ENCODE results near the gene KMT2C.

KMT2C gene

GRCh38 chr7:152467225-152467624 is 31.4 kb upstream of the KMT2C start:
- Histone ChIP-seq H3K9me2 (ENCODE audit: low read depth, low read length) (no peaks in the 10 kb centered on the region), H3K4me3 (ENCODE audit: low read depth, low read length, poor library complexity, severe bottlenecking) (no peak overlapping the region), H3K27me3 (ENCODE audit: insufficient read depth, low read length) (no peaks in the 10 kb centered on the region), H3K36me3 (ENCODE audit: insufficient read depth, low read length) (no peaks in the 10 kb centered on the region), H3F3A (ENCODE audit: insufficient read depth, low read length) (no peaks in the 10 kb centered on the region), H3K27ac (ENCODE audit: low read depth, low read length, poor library complexity, severe bottlenecking) (no peak overlapping the region), H3K79me2 (ENCODE audit: insufficient read depth, low read length) (no peaks in the 10 kb centered on the region), H3K4me1 (ENCODE audit: insufficient read depth, low read length, severe bottlenecking) (peaks cover 14% of the 10 kb centered on the region), H4K20me1 (ENCODE audit: insufficient read depth, low read length) (no peaks in the 10 kb centered on the region), H3K9me3 (ENCODE audit: low read length) (peaks cover 12% of the 10 kb centered on the region), H3K9ac (ENCODE audit: low read length) (no peak overlapping the region), H3K4me2 (ENCODE audit: low read length) (no peak overlapping the region), H2AFZ (ENCODE audit: low read length) (no peak overlapping the region)
- TF ChIP-seq EZH2 (IDR thresholded peaks at IDR 0.05; ENCODE audit: borderline replicate concordance, low read length) (no peak), CTCF (IDR thresholded peaks at IDR 0.05; ENCODE audit: low read length) (no peak)

- H3F3A ChIP-seq (ENCODE audit: insufficient read depth, low read length) = no peaks in the 10 kb centered on the region
- peak overlapping the region; percentile 86 for H3K4me3 ChIP-seq (ENCODE audit: low read depth, low read length, poor library complexity, severe bottlenecking)
- peaks cover 22% of the 10 kb centered on the region for H3K4me1 ChIP-seq (ENCODE audit: insufficient read depth, low read length, severe bottlenecking)
- no peaks in the 10 kb centered on the region for H3K27me3 ChIP-seq (ENCODE audit: insufficient read depth, low read length)
- no peaks in the 10 kb centered on the region for H3K79me2 ChIP-seq (ENCODE audit: insufficient read depth, low read length)
- peak overlapping the region; percentile 98 for H3K9ac ChIP-seq (ENCODE audit: low read length)
- H3K4me2 ChIP-seq (ENCODE audit: low read length) = peak overlapping the region; percentile 78
- no peaks in the 10 kb centered on the region for H4K20me1 ChIP-seq (ENCODE audit: insufficient read depth, low read length)
- no peaks in the 10 kb centered on the region for H3K36me3 ChIP-seq (ENCODE audit: insufficient read depth, low read length)
- H2AFZ ChIP-seq (ENCODE audit: low read length) = no peak overlapping the region
- TF ChIP-seq CTCF (IDR thresholded peaks at IDR 0.05; ENCODE audit: low read length) (no peak), EZH2 (IDR thresholded peaks at IDR 0.05; ENCODE audit: borderline replicate concordance, low read length) (no peak)
- 0 out of 2 replicates have a peak, but pooled peaks cover 3% of the 10 kb centered on the region for H3K9me3 ChIP-seq (ENCODE audit: low read length)
- H3K27ac ChIP-seq (ENCODE audit: low read depth, low read length, poor library complexity, severe bottlenecking) = no peak overlapping the region
- no peaks in the 10 kb centered on the region for H3K9me2 ChIP-seq (ENCODE audit: low read depth, low read length)
These were observed 29.2 kb upstream of the KMT2C start for GRCh38 chr7:152465119-152465387.

DNA sequence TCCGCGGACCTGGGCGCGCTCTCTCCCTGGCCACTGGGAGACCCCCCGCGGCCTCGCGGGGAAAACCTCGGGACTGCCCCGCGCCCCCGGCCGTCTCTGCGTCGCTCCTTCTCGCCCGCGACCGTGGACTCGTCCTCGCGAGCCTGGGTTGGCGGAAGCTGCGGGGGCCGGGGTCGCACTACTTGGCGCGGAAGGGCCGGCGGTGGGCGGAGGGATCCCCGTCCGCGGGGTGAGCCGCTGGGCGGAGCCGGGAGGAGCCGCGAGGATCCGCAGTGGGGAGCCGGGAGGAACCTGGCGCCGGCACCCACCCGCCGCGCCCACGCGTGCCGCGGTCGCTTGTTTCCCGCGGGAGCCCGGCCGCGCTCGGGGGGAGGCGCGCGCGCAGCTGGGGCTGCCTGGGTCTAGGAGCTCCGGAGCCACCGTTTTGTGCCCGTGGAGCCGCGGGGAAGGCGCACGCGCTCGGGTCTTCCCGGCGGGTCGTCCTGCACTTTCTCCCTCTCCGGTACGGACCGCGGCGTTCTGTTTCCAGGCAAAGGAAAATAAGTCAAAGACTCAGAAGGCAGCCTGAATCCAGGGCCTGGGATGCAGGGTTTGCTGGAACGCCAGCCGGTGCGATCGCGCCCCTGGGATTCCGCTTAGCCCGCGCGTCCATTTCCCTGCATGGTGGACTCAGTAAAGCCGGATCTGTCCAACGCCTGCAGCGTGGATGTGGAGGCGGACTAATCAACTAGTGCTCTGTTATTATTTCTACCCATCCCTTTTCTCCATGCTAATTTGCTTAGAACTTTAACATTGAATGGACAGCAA is 28.7 kb upstream of the KMT2C start:
- TF ChIP-seq EZH2 (IDR thresholded peaks at IDR 0.05; ENCODE audit: borderline replicate concordance, low read length) (no peak), CTCF (IDR thresholded peaks at IDR 0.05; ENCODE audit: low read length) (no peak)
- no peaks in the 10 kb centered on the region for H4K20me1 ChIP-seq (ENCODE audit: insufficient read depth, low read length)
- 0 out of 2 replicates have a peak, but pooled peaks cover 3% of the 10 kb centered on the region for H3K9me3 ChIP-seq (ENCODE audit: low read length)
- peak overlapping the region; percentile 78 for H3K4me2 ChIP-seq (ENCODE audit: low read length)
- no peaks in the 10 kb centered on the region for H3K27me3 ChIP-seq (ENCODE audit: insufficient read depth, low read length)
- H3K4me1 ChIP-seq (ENCODE audit: insufficient read depth, low read length, severe bottlenecking) = peaks cover 27% of the 10 kb centered on the region
- H3K9me2 ChIP-seq (ENCODE audit: low read depth, low read length) = no peaks in the 10 kb centered on the region
- H3K27ac ChIP-seq (ENCODE audit: low read depth, low read length, poor library complexity, severe bottlenecking) = peak overlapping the region; percentile 69
- H3K9ac ChIP-seq (ENCODE audit: low read length) = peak overlapping the region; percentile 98
- no peaks in the 10 kb centered on the region for H3K36me3 ChIP-seq (ENCODE audit: insufficient read depth, low read length)
- H3K4me3 ChIP-seq (ENCODE audit: low read depth, low read length, poor library complexity, severe bottlenecking) = peak overlapping the region; percentile 86
- no peaks in the 10 kb centered on the region for H3F3A ChIP-seq (ENCODE audit: insufficient read depth, low read length)
- H3K79me2 ChIP-seq (ENCODE audit: insufficient read depth, low read length) = no peaks in the 10 kb centered on the region
- H2AFZ ChIP-seq (ENCODE audit: low read length) = no peak overlapping the region
